HG02852 (cell line): ENCODE measurements around the gene MAMDC2.
A peak's percentile ranks its signal among the peaks of the same experiment; 100 is the strongest.

ENCODE experiments used
- ATAC-seq: cut with Tn5 transposase; IDR thresholded peaks from one replicate; pipeline ENCODE4 v1.9.1; 2021; ENCODE audit warnings: mild to moderate bottlenecking, moderate library complexity; ENCODE audit not compliant: unreplicated experiment

The MAMDC2 gene

DNA sequence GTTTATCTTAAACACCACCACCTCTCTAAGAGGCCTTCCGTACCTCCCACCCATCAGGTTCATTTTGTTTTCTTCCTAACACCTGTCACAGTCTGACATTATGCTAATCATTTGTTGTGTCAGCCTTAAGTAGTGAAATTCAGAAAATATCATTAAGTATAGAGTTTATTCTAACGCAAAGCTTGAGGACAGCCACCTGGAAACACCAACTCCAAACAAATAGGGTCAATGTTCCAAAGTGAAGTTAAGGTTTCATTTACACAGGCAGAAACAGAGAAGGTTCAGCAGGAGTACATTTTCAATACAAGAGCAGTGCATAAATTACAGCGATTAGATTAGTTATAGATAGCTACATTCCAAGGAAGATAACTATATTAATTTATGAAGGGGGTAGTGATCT is 213.9 kb downstream of the MAMDC2 start:
- ATAC-seq = no peak

GRCh38 chr9:70257991-70258691 is 214.5 kb downstream of the MAMDC2 start:
- peak; percentile 42 for ATAC-seq

DNA sequence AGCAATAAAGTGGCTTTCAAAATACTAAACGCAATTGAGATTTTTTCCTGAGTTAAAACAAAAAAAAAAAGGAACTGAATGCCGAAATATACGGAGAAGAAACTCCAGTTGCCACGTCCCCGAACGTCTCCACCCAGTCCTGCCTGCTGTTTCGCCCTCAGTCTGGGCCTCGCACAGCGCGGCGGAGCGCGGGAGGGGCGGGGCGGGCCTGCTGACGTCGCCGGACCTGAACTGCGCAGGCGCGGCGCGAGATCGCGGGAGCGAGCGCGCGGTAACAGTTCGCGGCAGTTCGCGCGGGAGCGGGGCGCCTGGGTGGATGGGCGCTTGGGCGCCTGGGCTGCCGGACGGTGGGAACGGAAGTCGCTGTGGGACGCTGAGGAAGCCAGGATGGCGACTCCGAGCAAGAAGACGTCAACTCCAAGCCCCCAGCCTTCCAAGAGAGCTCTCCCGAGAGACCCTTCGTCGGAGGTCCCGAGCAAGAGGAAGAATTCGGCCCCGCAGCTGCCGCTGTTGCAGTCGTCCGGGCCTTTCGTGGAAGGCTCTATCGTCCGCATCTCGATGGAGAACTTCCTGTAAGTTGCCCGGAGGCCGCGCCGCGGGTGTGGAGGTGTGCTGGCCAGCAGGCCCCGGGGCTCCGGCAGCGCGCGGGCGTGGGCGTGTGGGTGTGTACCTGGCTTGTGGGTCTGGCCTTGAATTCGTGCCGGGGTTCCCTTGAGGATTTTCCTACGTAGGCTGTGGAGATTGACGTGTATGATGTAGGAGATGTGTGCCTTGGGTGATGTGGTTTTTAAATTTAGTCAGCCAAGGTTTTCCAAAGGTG is 215.3 kb downstream of the MAMDC2 start, which contains the start of gene SMC5:
Gene SMC5 (plus strand): TSS at position 287 of the 820 bp plus-strand sequence. CDS start 101 bp downstream, at position 388.
- ATAC-seq = peak; percentile 78

- ATAC-seq = no peak
Measured at GRCh38 chr9:70259512-70259802, 215.8 kb downstream of the MAMDC2 start.

DNA sequence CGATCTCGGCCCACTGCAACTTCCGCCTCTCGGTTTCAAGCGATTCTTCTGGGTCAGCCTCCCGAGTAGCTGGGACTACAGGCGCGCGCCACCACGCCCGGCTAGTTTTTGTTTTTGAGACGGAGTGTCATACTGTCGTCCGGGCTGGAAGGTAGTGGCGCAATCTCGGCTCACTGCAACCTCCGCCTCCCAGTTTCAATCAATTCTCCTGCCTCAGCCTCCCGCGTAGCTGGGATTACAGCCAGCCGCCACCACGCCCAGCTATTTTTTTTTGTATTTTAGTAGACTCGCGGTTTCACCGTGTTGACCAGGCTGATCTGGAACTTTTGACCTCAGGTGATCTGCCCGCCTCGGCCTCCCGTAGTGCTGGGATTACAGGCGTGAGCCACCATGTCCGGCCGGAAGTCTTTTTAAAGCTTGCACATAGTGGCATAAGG is 216.4 kb downstream of the MAMDC2 start:
- no peak for ATAC-seq

- peak; percentile 20 for ATAC-seq
Measured at GRCh38 chr9:70260606-70261005, 217.0 kb downstream of the MAMDC2 start.

DNA sequence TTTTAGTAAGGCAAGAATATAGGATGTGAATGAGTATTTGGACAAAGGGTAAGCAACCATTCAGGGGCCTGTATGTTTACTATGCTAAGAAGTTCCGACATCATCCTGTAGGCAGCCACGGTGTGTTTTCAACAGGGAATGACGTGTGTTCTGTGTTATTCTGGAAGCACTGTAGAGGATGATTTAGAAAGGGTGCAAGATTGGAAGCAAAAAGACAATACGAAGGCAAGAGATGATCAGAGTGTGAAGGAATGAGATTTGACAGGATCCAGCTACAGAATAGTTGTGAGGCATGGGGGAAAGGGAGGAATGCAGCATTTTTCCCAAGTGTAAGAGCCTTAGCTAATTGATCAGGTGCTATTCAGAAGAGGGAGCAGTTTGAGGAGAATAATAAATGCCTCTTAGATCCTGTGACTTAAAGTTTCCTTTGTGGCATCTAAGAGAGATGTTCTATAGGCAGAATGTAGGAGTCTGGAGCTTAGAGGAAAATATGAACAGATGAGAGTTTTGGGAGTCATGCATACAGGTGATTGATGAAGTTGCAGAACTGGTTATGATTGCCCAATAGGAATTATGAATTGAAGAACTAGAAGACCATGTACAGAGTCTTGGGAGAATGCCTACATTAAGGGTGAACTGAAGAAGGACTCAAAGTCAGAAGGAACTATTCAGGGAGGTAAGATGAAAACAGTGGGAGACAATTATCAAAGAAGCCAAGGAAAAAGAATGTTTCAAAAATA is 217.7 kb downstream of the MAMDC2 start:
- ATAC-seq = no peak

DNA sequence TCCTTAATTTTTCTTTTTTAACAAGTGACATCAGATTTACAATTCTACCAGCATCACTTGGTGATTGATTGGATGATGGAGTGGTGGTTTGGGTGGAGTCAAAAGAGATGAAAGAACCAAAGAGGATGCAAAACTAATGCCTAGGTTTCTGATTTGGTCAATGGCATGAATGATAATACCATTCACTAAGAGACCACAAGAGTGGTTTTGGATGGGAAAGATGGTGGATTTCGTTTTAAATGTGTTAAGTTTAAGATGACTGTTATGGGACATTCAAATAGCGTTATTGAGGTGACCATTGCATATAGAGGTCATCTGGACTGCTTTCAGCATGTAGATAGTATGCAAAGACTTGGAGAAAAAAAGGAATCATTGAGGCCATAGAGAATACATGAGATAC is 218.7 kb downstream of the MAMDC2 start:
- ATAC-seq = no peak

DNA sequence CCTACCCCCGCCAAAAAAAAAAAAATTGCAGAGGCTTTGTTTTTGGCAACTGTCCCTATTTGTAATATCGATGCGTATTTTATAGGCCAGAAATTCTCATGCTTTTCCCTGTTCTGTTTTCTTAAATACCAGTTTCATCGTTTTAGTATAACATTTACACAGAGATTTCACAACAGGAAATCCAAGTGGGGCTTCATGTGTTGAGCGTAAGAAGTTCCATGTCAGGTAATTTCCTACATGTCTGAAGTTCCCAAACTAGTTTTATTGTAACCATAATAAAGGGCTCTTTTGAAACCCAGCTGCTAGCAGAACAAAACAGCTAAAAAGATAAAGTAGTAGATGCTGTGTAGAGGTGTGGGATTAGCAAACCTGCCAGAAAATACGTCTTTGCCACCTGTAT is 219.3 kb downstream of the MAMDC2 start:
- no peak for ATAC-seq

DNA sequence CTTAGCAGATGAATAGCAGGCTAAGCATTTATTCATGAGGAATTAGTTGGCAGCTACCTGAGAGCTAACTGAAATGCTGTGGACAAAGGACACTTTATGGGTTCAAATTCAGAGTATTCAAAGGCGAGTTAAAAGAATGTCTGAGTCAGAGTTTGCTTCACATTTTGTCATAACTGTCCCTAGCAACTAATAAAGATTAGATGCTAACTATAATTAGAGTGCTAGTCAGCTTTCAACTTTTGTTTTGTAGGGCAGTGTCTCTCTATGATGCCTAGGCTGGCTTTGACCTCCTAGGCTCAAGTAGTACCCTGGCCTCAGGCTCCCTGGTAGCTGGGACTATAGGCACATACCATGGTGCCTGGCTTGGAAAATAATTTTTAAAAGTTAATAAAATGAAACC is 219.8 kb downstream of the MAMDC2 start:
- ATAC-seq = no peak
